Sigmoid colon (tissue), 7 donors: ENCODE results near the gene HNRNPH1. TPM values are rescaled to one million over a fixed set of nuclear protein-coding genes. Genes with fewer than 3 reads are reported as not detected.
A peak's percentile ranks its signal among the peaks of the same experiment; 100 is the strongest.

Experiments
- DNase-seq: peaks from one replicate; pipeline ENCODE4 v3.0.0-alpha.2; 2019
- H3K27ac ChIP-seq, 4 donors: fragments of 200-600 bp; sonication (generic); one replicate each; pipeline ENCODE4 v1.5.1; 2016 to 2019; ENCODE audit warnings: mild to moderate bottlenecking in 1 of 4
- H3K27me3 ChIP-seq, 3 donors: fragments of 200-600 bp; sonication (generic); one replicate each; pipeline ENCODE4 v1.5.1; 2019; ENCODE audit warnings: mild to moderate bottlenecking in 1 of 3
- H3K36me3 ChIP-seq, 4 donors: fragments of 200-600 bp; sonication (generic); one replicate each; pipeline ENCODE4 v1.5.1; 2016 to 2019
- H3K4me1 ChIP-seq, 4 donors: fragments of 200-600 bp; sonication (generic); one replicate each; pipeline ENCODE4 v1.5.1; 2017 to 2019
- H3K4me3 ChIP-seq, 4 donors: fragments of 200-600 bp; sonication (generic); one replicate each; pipeline ENCODE4 v1.5.1; 2017 to 2019; ENCODE audit warnings: mild to moderate bottlenecking in 2 of 4, moderate library complexity in 1 of 4
- H3K9me3 ChIP-seq, 4 donors: fragments of 200-600 bp in 3 of 4; sonication (generic) in 3 of 4; one replicate each; pipeline versions ENCODE4 v1.5.1 to v1.6.1; 2013 to 2019
- CTCF ChIP-seq, 4 experiments: fragments of 450-650 bp in 3 of 4; fragments of 200-600 bp in 1 of 4; IDR thresholded peaks; one replicate each; pipeline ENCODE4 v1.5.1; 2016 to 2019; ENCODE audit warnings: antibody characterized with exemption in 4 of 4, mild to moderate bottlenecking in 3 of 4, moderate library complexity in 2 of 4
- EP300 ChIP-seq, 4 donors: sonication (generic); formaldehyde crosslinking; IDR thresholded peaks; one replicate each; pipeline ENCODE4 v1.6.1; 2017; ENCODE audit warnings: antibody characterized with exemption in 4 of 4
- POLR2A ChIP-seq, 2 donors: fragments of 450-650 bp; IDR thresholded peaks; one replicate each; pipeline ENCODE4 v1.6.1; 2016; ENCODE audit warnings: antibody characterized with exemption in 2 of 2, mild to moderate bottlenecking in 2 of 2, moderate library complexity in 2 of 2
- POLR2AphosphoS5 ChIP-seq, 4 donors: sonication (generic); formaldehyde crosslinking; IDR thresholded peaks; one replicate each; pipeline ENCODE4 v1.6.1; 2017; ENCODE audit warnings: antibody characterized with exemption in 4 of 4
- WGBS, 2 donors: extraction: QIAGEN DNeasy Blood & Tissue Kit; methylation state at CpG; one replicate each; pipeline ENCODE4 v1.1.7; 2013; 5-methylcytosine and 5-hydroxymethylcytosine counted together
- intact Hi-C: fragments of 100-400 bp; cut with DNase I; formaldehyde crosslinking; loops from one replicate; pipeline ENCODE4 v1.15.1; 2023
- polyA plus RNA-seq, 3 donors: library from polyadenylated mRNA; stranded (reverse); fragments of 200-250 nt; gene quantifications; one replicate each; pipeline ENCODE4 v1.2.3, GENCODE V29; 2013
- total RNA-seq, 4 donors: library from RNA; depleted of rRNA; stranded (reverse); fragments of >200 nt; gene quantifications; one replicate each; pipeline ENCODE4 v1.1.0, GENCODE V29; 2016
- donor health status: healthy with polysubstance abuse.
- donor health status: Bipolar disorder and iron deficiency.
- donor health status: healthy.

Gene HNRNPH1
- total and polyA plus RNA-seq, 7 donors = 63.8 to 495 (median 264) TPM

GRCh38 chr5:179595916-179596315 is 27.6 kb downstream of the HNRNPH1 start:
- intact Hi-C loops = no loop called here
- WGBS, 2 donors = 74 to 76% methylated on average over 6 of the region's 6 CpGs
- Histone ChIP-seq H3K4me1 (no peaks in the 10 kb centered on the region), H3K27me3 (no peaks in the 10 kb centered on the region), H3K4me3 (no peak overlapping the region), H3K9me3 (no peaks in the 10 kb centered on the region), H3K36me3 (peaks cover 52 to 97% (median 68%) of the 10 kb centered on the region in 4 donors), H3K27ac (peak overlapping the region in 1 of 4 donors; percentile 44)
- TF ChIP-seq CTCF (IDR thresholded peaks at IDR 0.05) (no peak), POLR2AphosphoS5 (IDR thresholded peaks at IDR 0.05) (no peak), POLR2A (IDR thresholded peaks at IDR 0.05) (no peak), EP300 (IDR thresholded peaks at IDR 0.05) (no peak)
- DNase-seq = no peak

- Histone ChIP-seq H3K27me3 (no peaks in the 10 kb centered on the region), H3K4me1 (no peaks in the 10 kb centered on the region), H3K9me3 (no peaks in the 10 kb centered on the region), H3K4me3 (no peak overlapping the region), H3K27ac (no peak overlapping the region), H3K36me3 (peaks cover 44 to 96% (median 57%) of the 10 kb centered on the region in 4 donors)
- DNase-seq = no peak
- 90 to 92% methylated on average over 3 of the region's 3 CpGs for WGBS, 2 donors
- intact Hi-C loops = no loop called here
- TF ChIP-seq CTCF (IDR thresholded peaks at IDR 0.05) = no peak
- TF ChIP-seq POLR2AphosphoS5 (IDR thresholded peaks at IDR 0.05) = no peak
- no peak for TF ChIP-seq POLR2A (IDR thresholded peaks at IDR 0.05)
- TF ChIP-seq EP300 (IDR thresholded peaks at IDR 0.05) = no peak
Measured at GRCh38 chr5:179588166-179588565, 35.3 kb downstream of the HNRNPH1 start.

- Histone ChIP-seq H3K9me3 (no peaks in the 10 kb centered on the region), H3K27me3 (no peaks in the 10 kb centered on the region), H3K27ac (no peak overlapping the region), H3K4me3 (no peak overlapping the region), H3K4me1 (no peaks in the 10 kb centered on the region), H3K36me3 (peaks cover 34 to 95% (median 41%) of the 10 kb centered on the region in 4 donors)
- intact Hi-C loops = no loop called here
- no peak for DNase-seq
- 76 to 85% methylated on average over 9 of the region's 9 CpGs for WGBS, 2 donors
- no peak for TF ChIP-seq EP300 (IDR thresholded peaks at IDR 0.05)
- TF ChIP-seq POLR2AphosphoS5 (IDR thresholded peaks at IDR 0.05) = no peak
- TF ChIP-seq CTCF (IDR thresholded peaks at IDR 0.05) = no peak
- no peak for TF ChIP-seq POLR2A (IDR thresholded peaks at IDR 0.05)
Measured at GRCh38 chr5:179585941-179586401, 37.5 kb downstream of the HNRNPH1 start.

- intact Hi-C loops = no loop called here
- H3K36me3 ChIP-seq = peaks cover 5 to 79% (median 12%) of the 10 kb centered on the region in 4 donors
- no peaks in the 10 kb centered on the region for H3K9me3 ChIP-seq
- no peak for DNase-seq
- 97% methylated on average over 42 of the region's 42 CpGs for WGBS, 2 donors
- no peaks in the 10 kb centered on the region for H3K4me1 ChIP-seq
- no peaks in the 10 kb centered on the region for H3K27me3 ChIP-seq
- H3K4me3 ChIP-seq = no peak overlapping the region
- TF ChIP-seq CTCF (IDR thresholded peaks at IDR 0.05) (no peak), POLR2A (IDR thresholded peaks at IDR 0.05) (no peak), POLR2AphosphoS5 (IDR thresholded peaks at IDR 0.05) (no peak), EP300 (IDR thresholded peaks at IDR 0.05) (no peak)
- no peak overlapping the region for H3K27ac ChIP-seq
Measured at GRCh38 chr5:179577286-179577960, 46.0 kb downstream of the HNRNPH1 start.
